HepG2 (cell line): ENCODE results near the gene CLBA1. TPM values are rescaled to one million over a fixed set of nuclear protein-coding genes. Genes with fewer than 3 reads are reported as not detected.

ENCODE experiments used
- RARG ChIP-seq: sonication (generic); formaldehyde crosslinking; IDR thresholded peaks from 2 replicates; pipeline ENCODE4 v1.4.0; 2020; ENCODE audit warnings: low read depth, mild to moderate bottlenecking, missing genetic modification reagents
- RFX3 ChIP-seq: IDR thresholded peaks from 2 replicates; pipeline ENCODE4 v1.6.1; 2016; ENCODE audit warnings: missing biosample characterization, missing genetic modification reagents
- SMAD1 ChIP-seq: sonication (generic); formaldehyde crosslinking; IDR thresholded peaks from 2 replicates; pipeline ENCODE4 v1.4.0; 2020; ENCODE audit warnings: missing genetic modification reagents, low read depth, mild to moderate bottlenecking, borderline replicate concordance
- SMAD9 ChIP-seq: sonication (generic); formaldehyde crosslinking; IDR thresholded peaks from 2 replicates; pipeline ENCODE4 v1.5.1; 2020; ENCODE audit warnings: mild to moderate bottlenecking, missing genetic modification reagents
- TOE1 ChIP-seq: sonication (generic); formaldehyde crosslinking; IDR thresholded peaks from 2 replicates; pipeline ENCODE4 v1.4.0; 2020; ENCODE audit warnings: mild to moderate bottlenecking, missing genetic modification reagents
- ZBTB43 ChIP-seq: sonication (generic); formaldehyde crosslinking; conservative IDR thresholded peaks from 2 replicates; pipeline ENCODE4 v1.4.0; 2020; ENCODE audit warnings: missing genetic modification reagents
- ZBTB7A ChIP-seq: sonication (generic); formaldehyde crosslinking; IDR thresholded peaks from 2 replicates; pipeline ENCODE4 v1.8.0; 2022; ENCODE audit warnings: mild to moderate bottlenecking, missing genetic modification reagents
- ZFP91 ChIP-seq: sonication (generic); formaldehyde crosslinking; IDR thresholded peaks from 2 replicates; pipeline ENCODE4 v1.9.0; 2022; ENCODE audit warnings: missing genetic modification reagents, mild to moderate bottlenecking, borderline replicate concordance
- ZNF280B ChIP-seq: sonication (generic); formaldehyde crosslinking; IDR thresholded peaks from 2 replicates; pipeline ENCODE4 v1.5.0; 2020; ENCODE audit warnings: missing genetic modification reagents, mild to moderate bottlenecking, borderline replicate concordance
- ZNF629 ChIP-seq: sonication (generic); formaldehyde crosslinking; conservative IDR thresholded peaks from 2 replicates; pipeline ENCODE4 v1.5.0; 2020; ENCODE audit warnings: missing genetic modification reagents
- ZNF644 ChIP-seq: IDR thresholded peaks from 2 replicates; pipeline ENCODE4 v1.6.1; 2016; ENCODE audit warnings: low read depth
- ZSCAN5A ChIP-seq: sonication (generic); formaldehyde crosslinking; IDR thresholded peaks from 2 replicates; pipeline ENCODE4 v1.8.0; 2022; ENCODE audit warnings: mild to moderate bottlenecking, missing genetic modification reagents, borderline replicate concordance
- polyA plus RNA-seq, 8 experiments: library from polyadenylated mRNA; depleted of rRNA in 3 of 8; stranded (reverse) in 7 of 8; unstranded in 1 of 8; fragments of >200 nt; fragmentation: Illumina TruSeq in 4 of 8; extraction: Trizol in 4 of 8; gene quantifications; 2 replicates each; pipeline versions ENCODE4 v1.2.1 to v1.2.3, GENCODE V29; 2011 to 2016; ENCODE audit warnings: low read depth in 4 of 8, missing spikeins in 1 of 8, mixed read lengths in 1 of 8; ENCODE audit not compliant: insufficient read depth in 1 of 8
- total RNA-seq, 5 experiments: library from RNA; depleted of rRNA; stranded (reverse); fragments of >200 nt; fragmentation: Illumina TruSeq; extraction: Trizol; gene quantifications; 2 replicates each; pipeline ENCODE4 v1.2.3, GENCODE V29; 2016; ENCODE audit warnings: low read depth in 1 of 5

The CLBA1 gene
- total and polyA plus RNA-seq, 2 of the 13 experiments (the other 11 are each of a cell fraction or from before 2014, with no cell fraction given) = 1.2 to 1.4 TPM

GRCh38 chr14:104975481-104976197 lies 9.9 kb upstream of the CLBA1 start (continued):
- TF ChIP-seq ZSCAN5A (CRISPR knock-in tag) (no peak), ZNF280B (CRISPR knock-in tag) (no peak; the same call in 1 of the 2 replicates), SMAD1 (no peak), SMAD9 (no peak), RARG (CRISPR knock-in tag) (no peak), RFX3 (CRISPR knock-in tag) (no peak), ZNF644 (no peak), ZNF629 (CRISPR knock-in tag) (peak; percentile 68), ZBTB43 (CRISPR knock-in tag) (no peak), ZBTB7A (CRISPR knock-in tag) (no peak), ZFP91 (CRISPR knock-in tag) (peak; percentile 24; the same call in 1 of the 2 replicates), TOE1 (no peak)
